ENCODE data around the gene TBC1D12.

- TF ChIP-seq CTCF (IDR thresholded peaks at IDR 0.05) (no peak), POLR2A (IDR thresholded peaks at IDR 0.05) (no peak), EP300 (IDR thresholded peaks at IDR 0.05) (no peak)
Measured at GRCh38 chr10:94451883-94452519, 49.7 kb downstream of the TBC1D12 start.
